ENCODE data around the gene TSPAN16.

The TSPAN16 gene

GRCh38 chr19:11296264-11296663, 304 bp downstream of the TSPAN16 start:
- H2BK12ac ChIP-seq (ENCODE audit: low read length), result no peak overlapping the region
- H3K79me1 ChIP-seq (ENCODE audit: low read depth, low read length), result no peaks in the 10 kb centered on the region
- H3K23ac ChIP-seq (ENCODE audit: low read depth, low read length, poor library complexity), result no peak overlapping the region
- H3K18ac ChIP-seq (ENCODE audit: low read length), result no peak overlapping the region
- H2AFZ ChIP-seq (ENCODE audit: low read length), result peak overlapping the region; percentile 17
- H3K4me3 ChIP-seq (ENCODE audit: low read length in 2 of 2), result no peak overlapping the region
- no peak overlapping the region for H3K9ac ChIP-seq (ENCODE audit: low read depth, low read length, poor library complexity)
- peaks cover 3 to 6% of the 10 kb centered on the region in 2 donors for H3K4me1 ChIP-seq (ENCODE audit: control insufficient read depth in 2 of 2, insufficient read depth in 1 of 2, low read depth in 1 of 2, low read length in 2 of 2)
- H2BK15ac ChIP-seq (ENCODE audit: low read length), result no peak overlapping the region
- DNase-seq (ENCODE audit: low spot score), result no peak
- no peak overlapping the region for H3K4ac ChIP-seq (ENCODE audit: low read length)
- peaks cover 0 to 13% (median 0%) of the 10 kb centered on the region in 3 experiments for H3K27me3 ChIP-seq (ENCODE audit: control insufficient read depth in 3 of 3, insufficient read depth in 3 of 3, low read depth in 1 of 3, low read length in 3 of 3)
- H3K14ac ChIP-seq (ENCODE audit: low read length), result no peak overlapping the region
- H4K8ac ChIP-seq (ENCODE audit: low read depth, low read length), result no peak overlapping the region
- WGBS, 2 donors (ENCODE audit: extremely low coverage in 2 of 2, insufficient read length in 2 of 2, insufficient replicate concordance in 1 of 2), result no CpG with 5 or more reads among the region's 7 CpGs
- H2BK5ac ChIP-seq (ENCODE audit: low read length), result no peak overlapping the region
- H3K4me2 ChIP-seq (ENCODE audit: insufficient read depth, low read length, poor library complexity, severe bottlenecking), result no peak overlapping the region
- H2AK5ac ChIP-seq (ENCODE audit: low read depth, low read length), result no peak overlapping the region
- no peak overlapping the region for H3K27ac ChIP-seq (replicated peaks; ENCODE audit: low read length)
- no peak overlapping the region for H4K91ac ChIP-seq (ENCODE audit: low read depth, low read length, poor library complexity)
- no peak overlapping the region for H2BK120ac ChIP-seq (ENCODE audit: low read depth, low read length)
- H3K36me3 ChIP-seq (replicated peaks in 1 of 2; ENCODE audit: control insufficient read depth in 2 of 2, insufficient read depth in 2 of 2, low read length in 2 of 2), result no peaks in the 10 kb centered on the region
- peaks cover 2 to 3% of the 10 kb centered on the region in 2 donors for H3K9me3 ChIP-seq (replicated peaks in 1 of 2; ENCODE audit: control insufficient read depth in 2 of 2, insufficient read depth in 1 of 2, low read depth in 1 of 2, low read length in 2 of 2)

DNA sequence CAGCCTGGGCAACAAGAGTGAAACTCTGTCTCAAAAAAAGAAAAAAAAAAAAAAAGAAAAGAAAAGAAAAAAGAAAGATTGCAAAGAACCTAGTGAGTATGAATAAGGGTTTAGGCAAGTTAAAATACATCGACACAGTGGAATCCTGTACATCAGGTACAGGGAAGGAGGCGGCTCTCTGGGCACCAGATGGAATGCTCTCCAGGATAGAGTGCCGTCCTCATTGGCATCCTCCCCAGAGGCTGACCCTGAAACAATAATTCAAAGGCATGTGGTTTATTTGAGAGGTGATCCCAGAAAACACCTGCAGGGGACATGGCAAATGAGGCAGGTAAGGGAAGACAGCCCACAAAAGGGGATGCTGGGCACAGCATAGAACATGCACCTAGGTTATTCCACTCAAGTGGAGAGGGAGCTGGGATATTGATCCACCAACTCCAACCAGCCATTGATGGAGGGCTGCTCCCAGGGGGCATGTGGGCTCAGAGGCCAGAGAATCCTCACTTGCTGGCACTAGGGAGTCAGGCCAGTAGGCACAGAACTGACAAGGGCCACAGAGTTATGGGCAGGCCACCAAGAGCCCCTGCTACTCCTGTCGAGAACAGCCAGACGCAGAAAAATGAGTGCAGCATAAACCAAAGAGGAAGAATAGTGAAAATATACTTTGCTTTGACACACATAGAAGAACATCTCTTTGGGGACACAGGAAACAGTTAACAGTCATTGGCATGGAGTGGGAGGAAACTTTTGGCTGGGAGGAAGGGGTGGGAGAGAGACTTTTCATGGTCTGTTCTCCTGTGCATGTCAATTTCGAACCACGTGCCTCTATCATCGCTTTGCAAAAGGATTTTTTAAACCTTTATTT, 4.2 kb downstream of the TSPAN16 start:
- DNase-seq (ENCODE audit: low spot score), result no peak
- WGBS, 2 donors (ENCODE audit: extremely low coverage in 2 of 2, insufficient read length in 2 of 2, insufficient replicate concordance in 1 of 2), result no CpG with 5 or more reads among the region's 8 CpGs
- Histone ChIP-seq H2BK5ac (ENCODE audit: low read length) (no peak overlapping the region), H3K18ac (ENCODE audit: low read length) (no peak overlapping the region), H3K9me3 (replicated peaks in 1 of 2; ENCODE audit: control insufficient read depth in 2 of 2, insufficient read depth in 1 of 2, low read depth in 1 of 2, low read length in 2 of 2) (peaks cover 2 to 3% of the 10 kb centered on the region in 2 donors), H3K4me3 (ENCODE audit: low read length in 2 of 2) (no peak overlapping the region), H3K4me2 (ENCODE audit: insufficient read depth, low read length, poor library complexity, severe bottlenecking) (no peak overlapping the region), H2BK15ac (ENCODE audit: low read length) (no peak overlapping the region), H3K36me3 (replicated peaks in 1 of 2; ENCODE audit: control insufficient read depth in 2 of 2, insufficient read depth in 2 of 2, low read length in 2 of 2) (no peaks in the 10 kb centered on the region), H3K14ac (ENCODE audit: low read length) (no peak overlapping the region), H3K79me1 (ENCODE audit: low read depth, low read length) (no peaks in the 10 kb centered on the region), H2BK120ac (ENCODE audit: low read depth, low read length) (no peak overlapping the region), H3K23ac (ENCODE audit: low read depth, low read length, poor library complexity) (no peak overlapping the region), H4K91ac (ENCODE audit: low read depth, low read length, poor library complexity) (no peak overlapping the region), H3K4ac (ENCODE audit: low read length) (no peak overlapping the region), H3K4me1 (ENCODE audit: control insufficient read depth in 2 of 2, insufficient read depth in 1 of 2, low read depth in 1 of 2, low read length in 2 of 2) (no peaks in the 10 kb centered on the region), H4K8ac (ENCODE audit: low read depth, low read length) (no peak overlapping the region), H2BK12ac (ENCODE audit: low read length) (no peak overlapping the region), H2AFZ (ENCODE audit: low read length) (no peak overlapping the region), H3K9ac (ENCODE audit: low read depth, low read length, poor library complexity) (no peak overlapping the region), H3K27ac (replicated peaks; ENCODE audit: low read length) (no peak overlapping the region), H3K27me3 (ENCODE audit: control insufficient read depth in 3 of 3, insufficient read depth in 3 of 3, low read depth in 1 of 3, low read length in 3 of 3) (peaks cover 0 to 13% (median 2%) of the 10 kb centered on the region in 3 experiments), H2AK5ac (ENCODE audit: low read depth, low read length) (no peak overlapping the region)

DNA sequence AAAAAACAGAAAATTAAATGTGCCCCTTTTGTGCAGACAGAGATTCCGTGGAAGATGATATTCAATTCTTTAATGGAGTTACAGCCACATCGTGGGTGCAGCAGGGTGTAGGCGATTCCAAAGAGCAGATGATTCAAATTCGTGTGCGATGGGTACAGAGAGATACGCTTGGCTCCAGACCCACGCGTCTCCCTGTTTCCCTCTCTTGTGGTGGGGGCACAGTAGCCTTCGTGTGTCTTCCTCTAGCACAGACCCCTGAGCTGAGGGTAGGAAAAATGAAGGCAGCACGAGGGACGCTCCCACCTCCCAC, 4.8 kb downstream of the TSPAN16 start:
- Histone ChIP-seq H3K4me2 (ENCODE audit: insufficient read depth, low read length, poor library complexity, severe bottlenecking) (no peak overlapping the region), H2BK120ac (ENCODE audit: low read depth, low read length) (no peak overlapping the region), H4K8ac (ENCODE audit: low read depth, low read length) (no peak overlapping the region), H3K23ac (ENCODE audit: low read depth, low read length, poor library complexity) (no peak overlapping the region), H2AFZ (ENCODE audit: low read length) (no peak overlapping the region), H2BK12ac (ENCODE audit: low read length) (no peak overlapping the region), H3K36me3 (replicated peaks in 1 of 2; ENCODE audit: control insufficient read depth in 2 of 2, insufficient read depth in 2 of 2, low read length in 2 of 2) (no peaks in the 10 kb centered on the region), H3K4ac (ENCODE audit: low read length) (no peak overlapping the region), H2BK5ac (ENCODE audit: low read length) (no peak overlapping the region), H3K18ac (ENCODE audit: low read length) (no peak overlapping the region), H2BK15ac (ENCODE audit: low read length) (no peak overlapping the region), H3K79me1 (ENCODE audit: low read depth, low read length) (no peaks in the 10 kb centered on the region), H3K4me3 (ENCODE audit: low read length in 2 of 2) (peak overlapping the region in 1 of 2 donors; percentile 57), H3K4me1 (ENCODE audit: control insufficient read depth in 2 of 2, insufficient read depth in 1 of 2, low read depth in 1 of 2, low read length in 2 of 2) (no peaks in the 10 kb centered on the region), H3K9ac (ENCODE audit: low read depth, low read length, poor library complexity) (no peak overlapping the region), H3K27me3 (ENCODE audit: control insufficient read depth in 3 of 3, insufficient read depth in 3 of 3, low read depth in 1 of 3, low read length in 3 of 3) (peaks cover 0 to 13% (median 2%) of the 10 kb centered on the region in 3 experiments), H2AK5ac (ENCODE audit: low read depth, low read length) (no peak overlapping the region), H4K91ac (ENCODE audit: low read depth, low read length, poor library complexity) (no peak overlapping the region), H3K27ac (replicated peaks; ENCODE audit: low read length) (no peak overlapping the region), H3K14ac (ENCODE audit: low read length) (no peak overlapping the region), H3K9me3 (replicated peaks in 1 of 2; ENCODE audit: control insufficient read depth in 2 of 2, insufficient read depth in 1 of 2, low read depth in 1 of 2, low read length in 2 of 2) (peaks cover 2 to 3% of the 10 kb centered on the region in 2 donors)
- no CpG with 5 or more reads among the region's 11 CpGs for WGBS, 2 donors (ENCODE audit: extremely low coverage in 2 of 2, insufficient read length in 2 of 2, insufficient replicate concordance in 1 of 2)
- no peak for DNase-seq (ENCODE audit: low spot score)

- Histone ChIP-seq H2BK120ac (ENCODE audit: low read depth, low read length) (no peak overlapping the region), H2BK12ac (ENCODE audit: low read length) (no peak overlapping the region), H2AK5ac (ENCODE audit: low read depth, low read length) (no peak overlapping the region), H4K8ac (ENCODE audit: low read depth, low read length) (no peak overlapping the region), H3K27me3 (ENCODE audit: control insufficient read depth in 3 of 3, insufficient read depth in 3 of 3, low read depth in 1 of 3, low read length in 3 of 3) (peaks cover 0 to 3% (median 2%) of the 10 kb centered on the region in 3 experiments), H3K9ac (ENCODE audit: low read depth, low read length, poor library complexity) (no peak overlapping the region), H3K18ac (ENCODE audit: low read length) (no peak overlapping the region), H3K9me3 (replicated peaks in 1 of 2; ENCODE audit: control insufficient read depth in 2 of 2, insufficient read depth in 1 of 2, low read depth in 1 of 2, low read length in 2 of 2) (peaks cover 2 to 3% of the 10 kb centered on the region in 2 donors), H3K36me3 (replicated peaks in 1 of 2; ENCODE audit: control insufficient read depth in 2 of 2, insufficient read depth in 2 of 2, low read length in 2 of 2) (no peaks in the 10 kb centered on the region), H3K79me1 (ENCODE audit: low read depth, low read length) (no peaks in the 10 kb centered on the region), H3K27ac (replicated peaks; ENCODE audit: low read length) (no peak overlapping the region), H3K14ac (ENCODE audit: low read length) (no peak overlapping the region), H2AFZ (ENCODE audit: low read length) (no peak overlapping the region), H3K4me2 (ENCODE audit: insufficient read depth, low read length, poor library complexity, severe bottlenecking) (no peak overlapping the region), H3K23ac (ENCODE audit: low read depth, low read length, poor library complexity) (no peak overlapping the region), H2BK5ac (ENCODE audit: low read length) (no peak overlapping the region), H3K4me1 (ENCODE audit: control insufficient read depth in 2 of 2, insufficient read depth in 1 of 2, low read depth in 1 of 2, low read length in 2 of 2) (no peaks in the 10 kb centered on the region), H2BK15ac (ENCODE audit: low read length) (no peak overlapping the region), H4K91ac (ENCODE audit: low read depth, low read length, poor library complexity) (no peak overlapping the region), H3K4me3 (ENCODE audit: low read length in 2 of 2) (no peak overlapping the region), H3K4ac (ENCODE audit: low read length) (no peak overlapping the region)
- no CpG with 5 or more reads among the region's 5 CpGs for WGBS, 2 donors (ENCODE audit: extremely low coverage in 2 of 2, insufficient read length in 2 of 2, insufficient replicate concordance in 1 of 2)
- DNase-seq (ENCODE audit: low spot score), result no peak
Measured at GRCh38 chr19:11304936-11305335, 9.0 kb downstream of the TSPAN16 start.
